ENCODE results near the gene KRT79. TPM values are rescaled to one million over a fixed set of nuclear protein-coding genes. Genes with fewer than 3 reads are reported as not detected.

Gene KRT79
- polyA plus RNA-seq, 1 of the 3 experiments (the other 2 are of a cell fraction) = not detected

GRCh38 chr12:52813885-52814709, 20.0 kb downstream of the KRT79 start, which contains the start of gene KRT4:
TSS of gene KRT4 (minus strand) at chr12:52814116. CDS start at chr12:52814058, 58 bp downstream.
- ChIA-PET CTCF (no interaction called here), POLR2A (no interaction called here)
- H2AFZ ChIP-seq (ENCODE audit: low read depth) = no peak within 1 kb of the TSS
- TF ChIP-seq TAF1 (IDR thresholded peaks at IDR 0.05; ENCODE audit: borderline replicate concordance, low read depth, low read length) (no peak), SMC3 (IDR thresholded peaks at IDR 0.05; ENCODE audit: low read depth, low read length) (no peak), USF2 (IDR thresholded peaks at IDR 0.05; ENCODE audit: borderline replicate concordance, low read depth, low read length) (no peak), RFX5 (IDR thresholded peaks at IDR 0.05; ENCODE audit: low read length) (no peak)
- TF ChIP-seq, protein P1, sequence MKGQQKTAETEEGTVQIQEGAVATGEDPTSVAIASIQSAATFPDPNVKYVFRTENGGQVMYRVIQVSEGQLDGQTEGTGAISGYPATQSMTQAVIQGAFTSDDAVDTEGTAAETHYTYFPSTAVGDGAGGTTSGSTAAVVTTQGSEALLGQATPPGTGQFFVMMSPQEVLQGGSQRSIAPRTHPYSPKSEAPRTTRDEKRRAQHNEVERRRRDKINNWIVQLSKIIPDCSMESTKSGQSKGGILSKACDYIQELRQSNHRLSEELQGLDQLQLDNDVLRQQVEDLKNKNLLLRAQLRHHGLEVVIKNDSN (IDR thresholded peaks at IDR 0.05; ENCODE audit: borderline replicate concordance, low read depth) = no peak
- no peaks in the 10 kb centered on the region for H3K36me3 ChIP-seq (replicated peaks in 1 of 2; ENCODE audit: control insufficient read depth in 1 of 2, insufficient read depth in 2 of 2, low read length in 1 of 2)
- no peaks in the 10 kb centered on the region for H3F3A ChIP-seq (replicated peaks; ENCODE audit: insufficient read depth)
- 27% methylated on average over 8 of the region's 15 CpGs for WGBS (ENCODE audit: low lambda C conversion rate)
- H3K9ac ChIP-seq = no peak within 1 kb of the TSS
- H3K4me2 ChIP-seq = no peak within 1 kb of the TSS
- H3K27ac ChIP-seq (ENCODE audit: low read depth in 2 of 2, low read length in 1 of 2) = no peak within 1 kb of the TSS
- DNase-seq = no peak
- H3K9me3 ChIP-seq = no peaks in the 10 kb centered on the region
- H3K27me3 ChIP-seq (ENCODE audit: insufficient read depth) = peaks cover 26% of the 10 kb centered on the region
- H3K9me2 ChIP-seq = no peaks in the 10 kb centered on the region
- no peaks in the 10 kb centered on the region for H3K79me2 ChIP-seq (ENCODE audit: insufficient read depth)
- H3K4me1 ChIP-seq (ENCODE audit: control insufficient read depth in 1 of 2, insufficient read depth in 2 of 2, low read depth in 1 of 2, low read length in 1 of 2) = no peaks in the 10 kb centered on the region
- no peaks in the 10 kb centered on the region for H4K20me1 ChIP-seq (ENCODE audit: insufficient read depth)
- no peak within 1 kb of the TSS for H3K4me3 ChIP-seq (ENCODE audit: low read depth in 2 of 2, low read length in 1 of 2)

GRCh38 chr12:52813203-52813819, 20.8 kb downstream of the KRT79 start:
- ChIA-PET CTCF (interaction anchor here (0.9 kb wide), 1 partner anchor 18 kb away, joined by 3 read pairs; no protein-coding TSS in a partner anchor), POLR2A (no interaction called here)
- TF ChIP-seq YY1 (IDR thresholded peaks at IDR 0.05; ENCODE audit: low read depth) (no peak), USF2 (IDR thresholded peaks at IDR 0.05; ENCODE audit: borderline replicate concordance, low read depth, low read length) (no peak), GATA2 (CRISPR knock-in tag; IDR thresholded peaks at IDR 0.05) (no peak), CTCF (IDR thresholded peaks at IDR 0.05) (no peak), TCF12 (IDR thresholded peaks at IDR 0.05) (no peak), MXI1 (IDR thresholded peaks at IDR 0.05; ENCODE audit: low read depth, low read length) (no peak), RFX5 (IDR thresholded peaks at IDR 0.05; ENCODE audit: low read length) (no peak), NFIC (IDR thresholded peaks at IDR 0.05; ENCODE audit: borderline replicate concordance) (no peak), NRF1 (IDR thresholded peaks at IDR 0.05; ENCODE audit: low read depth, low read length) (no peak), EP300 (IDR thresholded peaks at IDR 0.05; ENCODE audit: borderline replicate concordance in 1 of 2, low read depth in 1 of 2, low read length in 1 of 2) (no peak), RXRA (IDR thresholded peaks at IDR 0.05; ENCODE audit: borderline replicate concordance, low read depth) (no peak), TAF1 (IDR thresholded peaks at IDR 0.05; ENCODE audit: borderline replicate concordance, low read depth, low read length) (no peak), FOSL2 (IDR thresholded peaks at IDR 0.05; ENCODE audit: borderline replicate concordance, low read depth) (no peak), POLR2AphosphoS5 (IDR thresholded peaks at IDR 0.05; ENCODE audit: low read depth, low read length) (no peak)
- TF ChIP-seq, protein P2, sequence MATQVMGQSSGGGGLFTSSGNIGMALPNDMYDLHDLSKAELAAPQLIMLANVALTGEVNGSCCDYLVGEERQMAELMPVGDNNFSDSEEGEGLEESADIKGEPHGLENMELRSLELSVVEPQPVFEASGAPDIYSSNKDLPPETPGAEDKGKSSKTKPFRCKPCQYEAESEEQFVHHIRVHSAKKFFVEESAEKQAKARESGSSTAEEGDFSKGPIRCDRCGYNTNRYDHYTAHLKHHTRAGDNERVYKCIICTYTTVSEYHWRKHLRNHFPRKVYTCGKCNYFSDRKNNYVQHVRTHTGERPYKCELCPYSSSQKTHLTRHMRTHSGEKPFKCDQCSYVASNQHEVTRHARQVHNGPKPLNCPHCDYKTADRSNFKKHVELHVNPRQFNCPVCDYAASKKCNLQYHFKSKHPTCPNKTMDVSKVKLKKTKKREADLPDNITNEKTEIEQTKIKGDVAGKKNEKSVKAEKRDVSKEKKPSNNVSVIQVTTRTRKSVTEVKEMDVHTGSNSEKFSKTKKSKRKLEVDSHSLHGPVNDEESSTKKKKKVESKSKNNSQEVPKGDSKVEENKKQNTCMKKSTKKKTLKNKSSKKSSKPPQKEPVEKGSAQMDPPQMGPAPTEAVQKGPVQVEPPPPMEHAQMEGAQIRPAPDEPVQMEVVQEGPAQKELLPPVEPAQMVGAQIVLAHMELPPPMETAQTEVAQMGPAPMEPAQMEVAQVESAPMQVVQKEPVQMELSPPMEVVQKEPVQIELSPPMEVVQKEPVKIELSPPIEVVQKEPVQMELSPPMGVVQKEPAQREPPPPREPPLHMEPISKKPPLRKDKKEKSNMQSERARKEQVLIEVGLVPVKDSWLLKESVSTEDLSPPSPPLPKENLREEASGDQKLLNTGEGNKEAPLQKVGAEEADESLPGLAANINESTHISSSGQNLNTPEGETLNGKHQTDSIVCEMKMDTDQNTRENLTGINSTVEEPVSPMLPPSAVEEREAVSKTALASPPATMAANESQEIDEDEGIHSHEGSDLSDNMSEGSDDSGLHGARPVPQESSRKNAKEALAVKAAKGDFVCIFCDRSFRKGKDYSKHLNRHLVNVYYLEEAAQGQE (IDR thresholded peaks at IDR 0.05; ENCODE audit: low read depth, low read length) = no peak

More at GRCh38 chr12:52813203-52813819, 20.8 kb downstream of the KRT79 start:
- Histone ChIP-seq H3K4me2 (no peak overlapping the region), H3K27me3 (ENCODE audit: insufficient read depth) (peaks cover 24% of the 10 kb centered on the region), H3K4me1 (ENCODE audit: control insufficient read depth in 1 of 2, insufficient read depth in 2 of 2, low read depth in 1 of 2, low read length in 1 of 2) (no peaks in the 10 kb centered on the region), H3K9me3 (no peaks in the 10 kb centered on the region), H3K36me3 (replicated peaks in 1 of 2; ENCODE audit: control insufficient read depth in 1 of 2, insufficient read depth in 2 of 2, low read length in 1 of 2) (no peaks in the 10 kb centered on the region), H3K4me3 (ENCODE audit: low read depth in 2 of 2, low read length in 1 of 2) (no peak overlapping the region), H3K9ac (no peak overlapping the region), H3K9me2 (no peaks in the 10 kb centered on the region), H3F3A (replicated peaks; ENCODE audit: insufficient read depth) (no peaks in the 10 kb centered on the region), H3K27ac (ENCODE audit: low read depth in 2 of 2, low read length in 1 of 2) (no peak overlapping the region), H4K20me1 (ENCODE audit: insufficient read depth) (no peaks in the 10 kb centered on the region), H3K79me2 (ENCODE audit: insufficient read depth) (no peaks in the 10 kb centered on the region), H2AFZ (ENCODE audit: low read depth) (no peak overlapping the region)
- no peak for DNase-seq
- WGBS (ENCODE audit: low lambda C conversion rate) = 50% methylated on average over 10 of the region's 10 CpGs

Measured in SK-N-SH (cell line).